Limb (tissue), 2 donors: Measurements from ENCODE around the gene TBC1D2B.
"Not testable (repeated sequence)": the region's sequence is repeated elsewhere in the genome, so short reads cannot be mapped to it uniquely, and the experiment has no call there.

Experiments
- DNase-seq, 2 donors: peaks; one replicate each; pipeline ENCODE4 v3.0.0-alpha.2; 2016; ENCODE audit errors: extremely low spot score in 2 of 2

Gene TBC1D2B

DNA sequence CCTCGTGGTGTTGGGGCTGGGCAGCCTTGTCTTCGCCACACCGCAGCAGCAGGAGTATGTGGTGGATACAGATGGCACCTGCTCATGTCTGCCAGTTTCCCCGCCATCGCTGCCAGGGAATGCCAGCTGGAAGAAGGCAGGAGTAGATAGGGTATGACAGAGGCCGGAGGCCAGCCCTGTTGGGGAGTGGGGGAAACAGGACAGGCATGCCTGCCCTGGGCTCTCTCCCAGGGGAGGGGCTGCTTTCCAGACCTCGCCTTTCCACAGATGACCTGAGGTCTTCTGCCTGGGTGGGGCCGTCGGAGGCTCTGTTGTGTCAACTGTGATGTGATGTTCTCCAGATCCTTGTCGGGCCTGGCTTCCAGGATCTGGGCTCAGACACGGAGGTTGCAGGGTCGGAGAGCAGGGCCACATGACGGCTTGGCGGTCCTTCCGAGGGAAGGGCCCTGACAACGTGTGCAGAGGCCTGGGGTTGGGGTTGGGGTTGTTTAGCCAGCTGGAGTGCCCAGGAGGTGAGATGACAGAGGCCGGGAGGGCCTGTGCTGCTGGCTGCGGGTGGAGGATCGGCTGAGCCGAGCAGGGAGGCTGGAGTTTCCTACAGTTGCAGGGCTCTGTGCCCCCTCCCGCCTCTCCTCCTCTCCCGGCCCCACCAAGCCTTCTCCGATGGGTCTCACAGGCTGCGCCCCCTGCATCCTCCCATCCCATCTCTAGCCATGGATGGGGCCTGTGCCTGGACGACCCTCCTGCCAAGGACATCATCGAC is 102.0 kb downstream of the TBC1D2B start:
- DNase-seq, result no peak

GRCh38 chr15:77974416-77975331 is 102.8 kb downstream of the TBC1D2B start:
- no peak for DNase-seq

GRCh38 chr15:77974098-77974414 is 103.5 kb downstream of the TBC1D2B start:
- no peak for DNase-seq

GRCh38 chr15:77973273-77974097 is 104.0 kb downstream of the TBC1D2B start:
- not testable (repeated sequence) for DNase-seq

- not testable (repeated sequence) for DNase-seq
Observed at GRCh38 chr15:77972706-77973105, 104.8 kb downstream of the TBC1D2B start.

DNA sequence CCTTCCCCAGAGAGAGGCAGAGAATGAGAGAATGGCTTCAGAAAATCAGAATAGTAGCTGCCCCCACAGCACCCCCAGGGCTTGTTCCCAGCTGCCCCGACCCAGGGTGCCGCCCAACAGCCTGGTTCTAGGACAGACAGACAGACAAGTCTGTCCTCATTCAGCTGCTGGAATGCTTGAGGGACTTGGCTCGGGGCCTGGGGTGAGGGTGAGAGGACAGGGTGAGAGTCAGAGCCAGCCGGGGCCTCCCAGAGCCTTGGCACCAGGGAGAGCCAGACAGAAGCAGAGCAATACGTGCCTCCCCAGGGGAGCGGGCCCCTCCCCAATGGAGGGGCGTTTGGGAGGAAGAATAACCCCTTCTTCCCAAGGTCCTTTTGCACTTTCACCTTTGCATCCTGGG is 105.6 kb downstream of the TBC1D2B start:
- DNase-seq, result not testable (repeated sequence)

- DNase-seq, result not testable (repeated sequence)
Observed at GRCh38 chr15:77970813-77971360, 106.6 kb downstream of the TBC1D2B start.

- DNase-seq, result no peak
Observed at GRCh38 chr15:77969055-77969454, 108.5 kb downstream of the TBC1D2B start.

DNA sequence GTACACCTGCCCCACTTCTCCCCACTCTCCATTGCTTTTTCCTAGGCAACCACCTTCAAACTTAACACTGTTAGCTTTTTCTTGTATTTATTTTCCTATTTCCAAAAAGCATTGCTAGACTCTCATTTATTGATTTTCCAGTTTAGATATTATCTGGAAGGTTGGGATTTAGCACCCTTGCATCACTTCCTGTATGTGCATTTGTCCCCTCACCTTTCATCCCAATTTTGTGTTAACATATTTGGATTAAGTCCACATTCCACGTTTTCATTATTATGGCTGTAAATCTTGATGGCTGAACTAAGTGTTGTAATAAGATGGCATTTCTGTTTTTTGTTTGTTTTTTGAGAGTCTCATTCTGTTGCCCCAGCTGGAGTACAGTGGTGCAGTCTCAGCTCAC is 109.7 kb downstream of the TBC1D2B start:
- DNase-seq, result no peak

DNA sequence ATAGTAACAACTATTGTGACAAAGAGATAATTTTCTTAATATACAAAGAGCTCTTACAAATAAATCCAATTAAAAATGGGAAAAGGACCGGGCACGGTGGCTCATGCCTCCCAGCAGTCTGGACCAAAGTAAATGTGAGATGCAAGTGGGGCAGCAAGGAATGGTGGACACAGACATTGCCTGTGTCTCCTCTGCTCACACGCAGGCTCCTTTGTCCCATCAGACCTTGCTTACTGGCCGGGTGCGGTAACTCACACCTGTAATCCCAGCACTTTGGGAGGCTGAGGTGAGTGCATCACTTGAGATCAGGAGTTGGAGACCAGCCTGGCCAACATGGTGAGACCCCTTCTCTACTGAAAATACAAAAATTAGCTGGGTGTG is 110.3 kb downstream of the TBC1D2B start:
- DNase-seq, result not testable (repeated sequence)

DNA sequence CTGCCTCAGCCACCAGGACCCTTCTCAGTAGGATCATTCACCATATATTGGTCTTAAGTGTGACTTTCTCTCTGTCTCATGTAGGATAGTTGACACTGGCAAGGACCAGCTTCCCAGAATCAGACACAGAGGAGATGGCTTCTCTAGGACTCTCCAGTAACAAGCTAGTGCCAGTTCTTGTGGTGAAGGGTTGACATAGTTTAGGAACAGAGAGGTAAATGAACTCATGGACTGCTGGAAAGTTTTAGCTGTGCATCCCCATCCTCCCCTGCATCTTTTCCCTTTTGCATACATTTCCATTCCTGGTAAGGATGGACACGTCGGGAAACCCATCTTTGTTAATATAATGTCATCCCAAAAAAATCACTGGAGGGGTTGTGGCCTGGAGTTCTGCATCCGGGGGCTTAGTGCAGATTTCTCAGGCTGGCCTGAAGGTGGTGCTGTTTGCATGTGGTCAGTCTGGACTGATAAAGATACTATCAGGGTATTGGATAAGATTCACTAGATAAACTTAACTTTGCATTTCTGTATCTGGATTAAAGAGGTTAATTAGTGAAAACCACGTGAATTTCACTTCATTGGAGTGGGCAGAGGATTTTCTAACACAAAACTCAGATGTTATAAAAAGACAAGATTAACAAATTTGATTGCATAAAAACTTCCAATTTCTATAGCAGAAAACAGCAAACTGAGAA is 110.8 kb downstream of the TBC1D2B start:
- DNase-seq, result peak; percentile 58 to 66

DNA sequence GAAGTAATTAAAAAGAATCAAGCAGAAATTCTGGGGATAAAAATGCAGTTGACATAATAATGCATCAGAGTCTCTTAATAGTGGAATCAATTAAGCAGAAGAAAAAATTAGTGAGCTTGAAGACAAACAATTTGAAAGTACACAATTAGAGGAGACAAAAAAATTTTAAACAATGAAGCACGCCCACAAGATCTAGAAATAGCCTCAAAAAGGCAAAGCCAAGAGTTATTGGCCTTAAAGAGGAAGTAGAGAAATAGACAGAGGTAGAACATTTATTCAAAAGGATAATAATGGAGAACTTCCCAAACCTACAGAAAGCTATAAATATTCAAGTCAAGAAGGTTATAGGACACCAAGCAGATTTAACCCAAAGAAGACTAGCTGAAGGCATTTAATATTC is 113.3 kb downstream of the TBC1D2B start:
- DNase-seq, result no peak

- DNase-seq, result peak; percentile 73 to 91
Observed at GRCh38 chr15:77959432-77959879, 118.1 kb downstream of the TBC1D2B start.

DNA sequence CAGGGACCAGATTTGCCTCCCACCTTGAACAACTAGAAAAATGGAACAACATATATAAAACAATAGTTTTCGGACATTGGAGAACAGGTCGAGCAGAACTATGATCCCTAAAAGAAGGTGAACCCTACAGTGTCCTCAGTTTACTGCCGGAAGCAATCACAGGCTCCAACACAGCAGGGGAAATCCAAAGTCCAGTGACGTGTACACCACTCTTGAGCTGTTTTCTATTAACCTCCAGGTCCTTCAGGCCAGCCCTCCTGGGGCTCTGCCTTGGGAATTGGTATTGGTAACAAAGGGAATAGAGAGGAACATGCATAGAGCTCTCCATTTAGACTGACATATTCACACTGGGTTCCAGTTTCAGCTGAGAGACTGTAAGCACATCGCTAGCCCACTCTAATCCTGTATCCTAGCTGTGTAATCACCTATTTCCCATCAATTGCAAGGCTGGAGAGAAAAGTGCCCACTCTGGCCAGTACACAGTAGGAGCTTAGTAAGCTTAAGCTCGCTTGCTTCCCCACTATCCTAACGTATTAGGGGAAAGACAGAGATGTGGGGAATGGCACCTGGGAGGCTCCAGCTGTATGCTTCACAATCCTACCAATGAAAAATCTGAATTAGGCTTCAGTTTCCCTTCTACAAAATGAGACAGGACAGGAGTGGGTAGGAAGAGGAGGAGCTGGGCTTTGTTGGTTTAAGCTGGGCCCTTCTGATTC is 118.6 kb downstream of the TBC1D2B start:
- DNase-seq, result not testable (repeated sequence)

GRCh38 chr15:77958021-77958420 is 119.5 kb downstream of the TBC1D2B start:
- DNase-seq, result not testable (repeated sequence)

- not testable (repeated sequence) for DNase-seq
Observed at GRCh38 chr15:77953926-77954325, 123.6 kb downstream of the TBC1D2B start.

- not testable (repeated sequence) for DNase-seq
Observed at GRCh38 chr15:77952928-77953446, 124.5 kb downstream of the TBC1D2B start.

DNA sequence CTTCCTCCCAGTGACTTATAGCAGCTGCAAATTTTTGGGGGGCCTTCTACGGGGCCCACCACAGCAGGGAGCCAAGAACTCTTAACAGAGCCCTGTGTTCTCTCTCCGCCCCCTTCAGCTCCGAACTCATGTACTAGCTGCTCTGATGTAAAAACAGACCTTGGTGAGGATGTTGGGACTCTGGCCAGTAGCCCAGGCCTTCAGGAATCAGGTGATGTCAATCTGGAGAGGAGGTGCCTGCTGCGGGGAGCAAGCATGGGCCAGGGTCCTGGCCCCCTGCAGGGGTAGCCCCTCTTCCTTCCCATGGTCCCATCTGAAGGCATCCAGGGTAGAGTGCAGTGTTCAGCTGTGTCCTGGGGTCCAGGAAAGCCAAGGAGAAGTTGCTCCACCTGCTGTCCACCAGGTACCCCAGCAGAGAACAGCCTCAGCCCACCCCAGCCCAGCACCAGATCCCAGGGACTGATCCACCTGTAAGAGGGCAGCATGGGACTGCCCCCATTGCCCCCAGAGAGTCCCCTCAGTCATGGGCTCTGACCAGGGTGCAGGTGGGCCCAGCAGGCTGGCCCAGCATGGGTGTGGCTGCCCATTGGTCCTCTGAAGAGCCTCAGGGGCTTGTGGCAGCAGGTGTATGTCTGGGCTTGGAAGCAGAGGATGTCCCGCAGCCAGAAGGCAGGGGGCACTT is 126.3 kb downstream of the TBC1D2B start:
- not testable (repeated sequence) for DNase-seq

DNA sequence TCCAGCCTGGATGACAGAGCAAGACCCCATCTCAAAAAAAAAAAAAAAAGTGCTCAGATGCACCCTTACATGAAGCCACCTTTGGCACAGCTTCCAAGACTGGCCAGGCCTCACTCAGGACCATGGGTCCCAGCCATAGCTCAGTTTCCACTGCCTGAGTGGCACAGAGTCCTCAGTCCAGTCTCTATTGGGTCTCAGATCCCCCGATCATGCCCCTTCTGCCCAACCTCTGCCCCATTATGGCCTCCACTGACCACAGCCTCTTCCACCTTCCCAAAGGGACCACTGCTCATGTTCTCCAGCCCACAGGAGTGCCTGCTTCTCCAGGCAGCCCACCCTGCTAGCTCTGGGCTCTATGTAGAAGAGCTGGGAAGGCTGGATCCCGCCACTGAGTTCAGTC is 127.0 kb downstream of the TBC1D2B start:
- DNase-seq, result not testable (repeated sequence)
